Measurements from ENCODE around the gene EPHB3.
"Not testable (repeated sequence)": the region's sequence is repeated elsewhere in the genome, so short reads cannot be mapped to it uniquely, and the experiment has no call there.

Gene EPHB3

GRCh38 chr3:184619787-184620430 is 58.3 kb downstream of the EPHB3 start:
- no peak overlapping the region for H3K4me3 ChIP-seq (ENCODE audit: low read depth, low read length)

DNA sequence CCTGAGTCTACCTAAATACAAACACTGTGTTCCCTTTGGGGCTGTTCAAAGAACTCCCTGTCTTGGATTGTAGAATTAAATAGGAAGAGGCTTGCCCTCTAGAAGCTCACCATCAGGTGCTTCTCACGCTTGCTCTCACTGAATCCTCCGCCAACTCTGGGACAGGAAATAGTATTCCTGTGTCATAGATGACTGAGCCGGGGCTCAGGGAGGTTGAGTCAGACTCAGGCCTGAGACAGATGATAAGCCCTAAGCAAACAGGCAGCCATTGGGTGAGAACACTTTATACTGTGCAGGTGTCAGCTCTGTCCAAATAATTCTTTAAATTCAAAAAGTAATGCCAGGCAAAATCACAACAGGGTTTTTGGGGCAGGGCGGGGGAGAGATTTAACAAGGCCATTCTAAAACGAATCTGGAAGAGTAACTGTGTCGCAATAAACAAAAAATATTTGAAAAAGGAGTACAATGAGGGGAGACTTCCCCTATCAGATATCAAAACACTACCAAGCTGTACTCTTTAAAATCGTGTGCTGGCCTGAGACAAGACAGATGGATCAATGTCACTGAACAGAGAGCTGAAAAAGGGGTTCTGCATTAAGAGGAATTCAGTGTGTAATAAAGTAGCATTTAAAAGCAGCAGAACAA is 59.0 kb downstream of the EPHB3 start:
- no peak overlapping the region for H3K4me3 ChIP-seq (ENCODE audit: low read depth, low read length)

GRCh38 chr3:184622156-184622555 is 60.6 kb downstream of the EPHB3 start:
- not testable (repeated sequence) for H3K4me3 ChIP-seq (ENCODE audit: low read depth, low read length)

DNA sequence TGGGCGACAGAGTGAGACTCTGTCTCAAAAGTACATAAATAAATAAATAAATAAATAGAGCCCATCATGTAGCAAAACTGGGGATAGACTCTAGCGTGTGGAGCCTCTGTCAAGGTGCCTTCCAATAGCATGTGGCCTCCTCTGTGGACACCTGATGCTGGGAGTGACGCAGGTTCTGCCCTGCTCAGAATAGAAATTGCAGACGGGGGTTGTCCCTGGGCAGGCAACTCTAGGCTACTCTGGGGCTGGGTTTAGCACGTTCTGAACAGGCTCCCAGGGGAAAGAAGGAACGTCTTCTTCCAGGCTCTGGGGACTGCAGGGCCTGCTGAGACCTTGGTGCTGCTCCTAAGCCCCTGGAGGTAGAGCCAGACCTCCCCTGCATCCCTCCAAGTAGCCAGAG is 65.3 kb downstream of the EPHB3 start:
- no peak overlapping the region for H3K4me3 ChIP-seq (ENCODE audit: low read depth, low read length)

- H3K4me3 ChIP-seq (ENCODE audit: low read depth, low read length), result no peak overlapping the region
Observed at GRCh38 chr3:184629555-184630160, 68.1 kb downstream of the EPHB3 start.

GRCh38 chr3:184630861-184631471 is 69.4 kb downstream of the EPHB3 start:
- H3K4me3 ChIP-seq (ENCODE audit: low read depth, low read length), result no peak overlapping the region

DNA sequence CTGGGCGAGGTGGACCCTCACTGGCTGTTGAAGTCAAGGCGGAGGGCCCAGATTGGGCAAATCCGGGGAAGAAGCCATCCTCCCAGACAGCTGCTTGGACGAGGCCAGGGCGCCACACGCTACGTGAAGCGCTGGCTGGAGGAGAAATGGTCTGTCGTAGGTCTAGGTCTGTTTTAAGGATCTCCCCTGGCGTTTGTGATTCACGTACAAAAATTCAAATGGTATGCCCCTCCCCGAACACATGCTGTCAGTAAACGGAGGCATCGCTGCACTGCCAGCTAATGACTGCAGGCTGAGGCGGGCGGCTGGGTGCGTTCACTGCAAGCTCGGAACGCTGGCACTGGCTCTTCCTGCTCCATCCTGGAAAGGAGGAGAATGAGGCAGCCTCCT is 69.9 kb downstream of the EPHB3 start:
- H3K4me3 ChIP-seq (ENCODE audit: low read depth, low read length), result no peak overlapping the region
